Body of pancreas (tissue), 4 donors: ENCODE results near the gene NSMCE1.

Source experiments
- POLR2A ChIP-seq, 3 donors: fragments of 450-650 bp; IDR thresholded peaks; one replicate each; pipeline ENCODE4 v1.6.1; 2016; ENCODE audit warnings: antibody characterized with exemption in 3 of 3, mild to moderate bottlenecking in 2 of 3
- TF ChIP-seq, protein P1 (sequence below), 7 experiments: fragments of 450-650 bp in 4 of 7; fragments of 200-600 bp in 3 of 7; sonication (generic) in 3 of 7; IDR thresholded peaks; one replicate each; pipeline ENCODE4 v1.5.1; 2016 to 2019; ENCODE audit warnings: antibody characterized with exemption in 7 of 7

DNA sequence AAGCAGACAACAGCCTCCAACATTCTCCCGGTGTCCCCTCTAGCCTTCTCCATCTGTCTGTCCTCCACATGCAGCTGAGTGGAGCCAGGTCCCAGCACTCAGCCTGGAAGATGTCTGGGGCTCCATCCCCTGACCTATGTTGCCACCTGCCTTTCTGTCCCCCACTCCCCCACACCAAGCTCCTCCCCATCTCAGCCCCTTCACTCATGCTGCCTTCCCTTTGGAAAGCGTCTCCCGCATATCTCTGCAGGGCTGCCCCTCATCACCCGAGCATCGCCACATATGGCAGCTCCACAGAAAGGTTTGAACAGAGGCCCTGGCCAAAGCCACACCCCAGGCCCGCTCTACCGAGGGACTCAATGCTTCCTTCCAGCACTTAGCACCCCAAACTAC, 24.2 kb downstream of the NSMCE1 start:
- TF ChIP-seq POLR2A (IDR thresholded peaks at IDR 0.05), result no peak
- TF ChIP-seq, protein P1, sequence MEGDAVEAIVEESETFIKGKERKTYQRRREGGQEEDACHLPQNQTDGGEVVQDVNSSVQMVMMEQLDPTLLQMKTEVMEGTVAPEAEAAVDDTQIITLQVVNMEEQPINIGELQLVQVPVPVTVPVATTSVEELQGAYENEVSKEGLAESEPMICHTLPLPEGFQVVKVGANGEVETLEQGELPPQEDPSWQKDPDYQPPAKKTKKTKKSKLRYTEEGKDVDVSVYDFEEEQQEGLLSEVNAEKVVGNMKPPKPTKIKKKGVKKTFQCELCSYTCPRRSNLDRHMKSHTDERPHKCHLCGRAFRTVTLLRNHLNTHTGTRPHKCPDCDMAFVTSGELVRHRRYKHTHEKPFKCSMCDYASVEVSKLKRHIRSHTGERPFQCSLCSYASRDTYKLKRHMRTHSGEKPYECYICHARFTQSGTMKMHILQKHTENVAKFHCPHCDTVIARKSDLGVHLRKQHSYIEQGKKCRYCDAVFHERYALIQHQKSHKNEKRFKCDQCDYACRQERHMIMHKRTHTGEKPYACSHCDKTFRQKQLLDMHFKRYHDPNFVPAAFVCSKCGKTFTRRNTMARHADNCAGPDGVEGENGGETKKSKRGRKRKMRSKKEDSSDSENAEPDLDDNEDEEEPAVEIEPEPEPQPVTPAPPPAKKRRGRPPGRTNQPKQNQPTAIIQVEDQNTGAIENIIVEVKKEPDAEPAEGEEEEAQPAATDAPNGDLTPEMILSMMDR (IDR thresholded peaks at IDR 0.05), result no peak
